ENCODE data around the gene C10orf105. TPM values are rescaled to one million over a fixed set of nuclear protein-coding genes. Genes with fewer than 3 reads are reported as not detected.

C10orf105 gene
- total and polyA plus RNA-seq, 2 of the 8 experiments (the other 6 are each of a cell fraction or from before 2014, with no cell fraction given): 0.71 to 0.73 TPM

- Histone ChIP-seq H2BK120ac (replicated peaks; ENCODE audit: low read depth, low read length) (no peak overlapping the region), H3K9ac (replicated peaks in 1 of 4; ENCODE audit: extremely low read depth in 1 of 4, low read depth in 3 of 4, low read length in 3 of 4) (no peak overlapping the region), H2BK12ac (ENCODE audit: low read depth, low read length) (peak overlapping the region; percentile 70; the same call in 1 of the 2 replicates), H3K9me3 (ENCODE audit: insufficient read depth in 2 of 2, low read depth in 1 of 2, low read length in 1 of 2) (no peaks in the 10 kb centered on the region), H3K27ac (ENCODE audit: low read depth, low read length) (no peak overlapping the region), H3K79me1 (ENCODE audit: low read depth, low read length) (no peaks in the 10 kb centered on the region), H2AFZ (ENCODE audit: low read length) (no peak overlapping the region), H2BK20ac (ENCODE audit: low read length) (no peak overlapping the region), H2BK15ac (ENCODE audit: low read length) (peak overlapping the region; percentile 20; the same call in 1 of the 2 replicates), H3K4me1 (replicated peaks in 1 of 4; ENCODE audit: control insufficient read depth in 3 of 4, insufficient read depth in 4 of 4, low read length in 3 of 4) (no peaks in the 10 kb centered on the region; a peak in 3 of 7 replicates), H3K27me3 (replicated peaks in 1 of 4; ENCODE audit: control insufficient read depth in 3 of 4, extremely low read depth in 1 of 4, insufficient read depth in 3 of 4, low read length in 3 of 4) (peaks cover 0 to 3% (median 0%) of the 10 kb centered on the region in 4 experiments; a peak in 1 of 7 replicates), H3K56ac (replicated peaks; ENCODE audit: insufficient read length, low read depth, low read length) (no peak overlapping the region), H4K5ac (ENCODE audit: insufficient read length, low read depth, low read length) (no peak overlapping the region), H3K36me3 (ENCODE audit: control insufficient read depth in 2 of 4, insufficient read depth in 4 of 4, low read length in 3 of 4) (no peaks in the 10 kb centered on the region), H4K91ac (replicated peaks; ENCODE audit: insufficient read length, low read length) (no peak overlapping the region), H3K14ac (ENCODE audit: insufficient read length) (no peak overlapping the region), H3K4me3 (ENCODE audit: extremely low read depth in 1 of 4, insufficient read depth in 2 of 4, low read depth in 3 of 4, low read length in 4 of 4) (no peak overlapping the region), H3K4me2 (ENCODE audit: insufficient read depth in 1 of 2, low read depth in 2 of 2, low read length in 2 of 2) (no peak overlapping the region), H3K79me2 (ENCODE audit: control insufficient read depth in 1 of 2, insufficient read depth in 2 of 2, low read length in 2 of 2) (no peaks in the 10 kb centered on the region), H3K18ac (ENCODE audit: extremely low read depth, low read length) (no peak overlapping the region), H4K20me1 (replicated peaks in 1 of 2; ENCODE audit: control insufficient read depth in 1 of 2, insufficient read depth in 2 of 2, low read length in 2 of 2) (no peaks in the 10 kb centered on the region), H3K23ac (ENCODE audit: insufficient read length) (no peak overlapping the region), H3K23me2 (ENCODE audit: low read depth, low read length) (no peaks in the 10 kb centered on the region), H4K8ac (ENCODE audit: extremely low read depth, insufficient read depth, low read length) (no peak overlapping the region), H2BK5ac (ENCODE audit: low read depth, low read length) (peak overlapping the region; percentile 62), H2AK5ac (ENCODE audit: low read depth, low read length) (0 out of 2 replicates have a peak overlapping the region, but pooled peaks have one; percentile 25), H3K4ac (replicated peaks; ENCODE audit: insufficient read length, low read depth, low read length) (no peak overlapping the region)
- ChIA-PET POLR2A (ENCODE audit: partially characterized antibody) (interaction anchor here (0.9 kb wide), 1 partner anchor 10 kb away, joined by 3 read pairs; no protein-coding TSS in a partner anchor), CTCF (ENCODE audit: partially characterized antibody) (interaction anchor here (0.6 to 7.0 kb wide), 67 partner anchors 10 to 477 kb away, joined by 3 to 169 read pairs (median 6); partner anchors contain the start of genes C10orf105, CDH23 and SLC29A3)
- TF ChIP-seq EGR1 (IDR thresholded peaks at IDR 0.05; ENCODE audit: borderline replicate concordance, low read depth, low read length) (no peak), KDM4A (IDR thresholded peaks at IDR 0.05; ENCODE audit: low read depth, low read length, severe bottlenecking) (no peak), E2F6 (IDR thresholded peaks at IDR 0.05) (no peak), SP4 (IDR thresholded peaks at IDR 0.05; ENCODE audit: low read length) (no peak), BRCA1 (IDR thresholded peaks at IDR 0.05; ENCODE audit: low read depth, low read length) (no peak), POU5F1 (IDR thresholded peaks at IDR 0.05; ENCODE audit: low read depth, low read length) (no peak), CHD1 (IDR thresholded peaks at IDR 0.05; ENCODE audit: low read depth, low read length) (no peak)
- no peak for DNase-seq (ENCODE audit: low read depth in 1 of 2, low spot score in 2 of 2)
- 80% methylated on average over 5 of the region's 5 CpGs; no CpG with 5 or more reads in 1 of the 2 experiments for WGBS, 2 experiments (ENCODE audit: extremely low coverage in 1 of 2, insufficient coverage in 1 of 2, insufficient read length in 1 of 2, insufficient replicate concordance in 2 of 2, low coverage in 1 of 2, low lambda C conversion rate in 2 of 2, missing lambda C conversion rate in 1 of 2)
- FAIRE-seq: no peak
Observed at GRCh38 chr10:71707240-71707789, 12.3 kb downstream of the C10orf105 start.
